ENCODE measurements around the gene FCGR3B. TPM values are rescaled to one million over a fixed set of nuclear protein-coding genes. Genes with fewer than 3 reads are reported as not detected.
"Not testable (repeated sequence)": the region's sequence is repeated elsewhere in the genome, so short reads cannot be mapped to it uniquely, and the experiment has no call there.

FCGR3B gene
- total RNA-seq, 1 experiment from 2014 or later, result not detected

DNA sequence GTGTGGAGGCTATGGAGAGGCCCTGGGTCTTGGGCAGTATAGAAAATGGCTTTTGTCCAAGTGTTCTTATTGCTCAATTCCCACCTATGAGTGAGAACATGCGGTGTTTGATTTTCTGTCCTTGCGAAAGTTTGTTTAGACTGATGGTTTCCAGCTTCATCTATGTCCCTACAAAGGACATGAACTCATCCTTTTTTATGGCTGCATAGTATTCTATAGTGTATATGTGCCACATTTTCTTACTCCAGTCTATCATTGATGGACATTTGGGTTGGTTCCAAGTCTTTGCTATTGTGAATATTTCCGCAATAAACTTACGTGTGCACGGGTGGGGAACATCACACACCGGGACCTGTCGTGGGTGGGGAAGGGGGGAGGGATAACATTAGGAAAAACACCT, 10.6 kb downstream of the FCGR3B start:
- DNase-seq (ENCODE audit: unreplicated experiment), result peak; percentile 62
- intact Hi-C loops (cut with micrococcal nuclease); H3K36me3 Mint-ChIP-seq (ENCODE audit: insufficient read depth, unreplicated experiment); H3K27ac Mint-ChIP-seq (ENCODE audit: low read depth, unreplicated experiment); BruUV-seq (replicated peaks); H3K9me3 Mint-ChIP-seq (ENCODE audit: unreplicated experiment); H3K27me3 Mint-ChIP-seq (ENCODE audit: insufficient read depth, unreplicated experiment); H3K4me1 Mint-ChIP-seq (ENCODE audit: insufficient read depth, unreplicated experiment): not testable (repeated sequence)
- CTCF ChIA-PET, result interaction anchor here (1.1 to 1.6 kb wide), 3 partner anchors 107 to 118 kb away, joined by 3 to 4 read pairs (median 4); no protein-coding TSS in a partner anchor
- POLR2A ChIA-PET, result interaction anchor here (1.4 to 3.1 kb wide), 5 partner anchors 8 to 230 kb away, joined by 3 to 22 read pairs (median 11); partner anchors contain the start of gene HSPA6
- peak overlapping the region; percentile 90 for H3K4me3 Mint-ChIP-seq (ENCODE audit: unreplicated experiment)

- H3K9me3 Mint-ChIP-seq (ENCODE audit: unreplicated experiment); POLR2A ChIA-PET; H3K27me3 Mint-ChIP-seq (ENCODE audit: insufficient read depth, unreplicated experiment); H3K36me3 Mint-ChIP-seq (ENCODE audit: insufficient read depth, unreplicated experiment); CTCF ChIA-PET; H3K27ac Mint-ChIP-seq (ENCODE audit: low read depth, unreplicated experiment); intact Hi-C loops (cut with micrococcal nuclease); H3K4me1 Mint-ChIP-seq (ENCODE audit: insufficient read depth, unreplicated experiment); BruUV-seq (replicated peaks); H3K4me3 Mint-ChIP-seq (ENCODE audit: unreplicated experiment); DNase-seq (ENCODE audit: unreplicated experiment): not testable (repeated sequence)
Observed at GRCh38 chr1:161618517-161618916, 12.5 kb downstream of the FCGR3B start.

GRCh38 chr1:161616417-161616816, 14.6 kb downstream of the FCGR3B start:
- not testable (repeated sequence) for H3K27me3 Mint-ChIP-seq (ENCODE audit: insufficient read depth, unreplicated experiment); BruUV-seq (replicated peaks); H3K9me3 Mint-ChIP-seq (ENCODE audit: unreplicated experiment)

DNA sequence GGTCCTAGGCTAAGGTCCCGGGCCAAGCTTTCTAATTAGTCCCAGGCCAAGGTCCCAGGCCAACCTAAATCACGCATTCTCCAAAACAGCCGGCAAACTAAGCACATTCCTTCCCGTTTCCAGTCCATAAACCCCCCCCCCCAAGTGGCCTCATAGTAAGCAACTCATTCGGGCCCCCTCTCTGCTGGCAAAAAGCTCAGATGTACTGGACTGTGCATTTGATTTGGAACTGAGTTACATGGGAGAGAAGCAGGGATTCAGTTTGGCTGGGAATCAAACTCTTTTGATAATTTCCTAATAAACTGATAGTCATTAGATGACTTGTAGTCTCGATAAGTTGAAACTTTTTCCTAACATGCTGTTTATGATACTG, 17.8 kb downstream of the FCGR3B start:
- H3K4me1 Mint-ChIP-seq (ENCODE audit: insufficient read depth, unreplicated experiment); BruUV-seq (replicated peaks); H3K27me3 Mint-ChIP-seq (ENCODE audit: insufficient read depth, unreplicated experiment); CTCF ChIA-PET; H3K9me3 Mint-ChIP-seq (ENCODE audit: unreplicated experiment): not testable (repeated sequence)
- intact Hi-C loops (cut with micrococcal nuclease), result loop anchor here (2.0 kb wide), 1 partner anchor 82 kb away; no protein-coding TSS in a partner anchor
- peaks cover 14% of the 10 kb centered on the region for H3K36me3 Mint-ChIP-seq (ENCODE audit: insufficient read depth, unreplicated experiment)
- peak overlapping the region; percentile 89 for H3K4me3 Mint-ChIP-seq (ENCODE audit: unreplicated experiment)
- DNase-seq (ENCODE audit: unreplicated experiment), result peak; percentile 9
- H3K27ac Mint-ChIP-seq (ENCODE audit: low read depth, unreplicated experiment), result peak overlapping the region; percentile 91
- POLR2A ChIA-PET, result interaction anchor here (0.6 to 1.8 kb wide), 6 partner anchors 8 to 787 kb away, joined by 3 to 22 read pairs (median 6); partner anchors contain the start of gene DUSP12

More at GRCh38 chr1:161616417-161616816, 14.6 kb downstream of the FCGR3B start:
- H3K27ac Mint-ChIP-seq (ENCODE audit: low read depth, unreplicated experiment); POLR2A ChIA-PET; DNase-seq (ENCODE audit: unreplicated experiment); intact Hi-C loops (cut with micrococcal nuclease); H3K4me1 Mint-ChIP-seq (ENCODE audit: insufficient read depth, unreplicated experiment); CTCF ChIA-PET; H3K4me3 Mint-ChIP-seq (ENCODE audit: unreplicated experiment): not testable (repeated sequence)
- peaks cover 20% of the 10 kb centered on the region for H3K36me3 Mint-ChIP-seq (ENCODE audit: insufficient read depth, unreplicated experiment)

DNA sequence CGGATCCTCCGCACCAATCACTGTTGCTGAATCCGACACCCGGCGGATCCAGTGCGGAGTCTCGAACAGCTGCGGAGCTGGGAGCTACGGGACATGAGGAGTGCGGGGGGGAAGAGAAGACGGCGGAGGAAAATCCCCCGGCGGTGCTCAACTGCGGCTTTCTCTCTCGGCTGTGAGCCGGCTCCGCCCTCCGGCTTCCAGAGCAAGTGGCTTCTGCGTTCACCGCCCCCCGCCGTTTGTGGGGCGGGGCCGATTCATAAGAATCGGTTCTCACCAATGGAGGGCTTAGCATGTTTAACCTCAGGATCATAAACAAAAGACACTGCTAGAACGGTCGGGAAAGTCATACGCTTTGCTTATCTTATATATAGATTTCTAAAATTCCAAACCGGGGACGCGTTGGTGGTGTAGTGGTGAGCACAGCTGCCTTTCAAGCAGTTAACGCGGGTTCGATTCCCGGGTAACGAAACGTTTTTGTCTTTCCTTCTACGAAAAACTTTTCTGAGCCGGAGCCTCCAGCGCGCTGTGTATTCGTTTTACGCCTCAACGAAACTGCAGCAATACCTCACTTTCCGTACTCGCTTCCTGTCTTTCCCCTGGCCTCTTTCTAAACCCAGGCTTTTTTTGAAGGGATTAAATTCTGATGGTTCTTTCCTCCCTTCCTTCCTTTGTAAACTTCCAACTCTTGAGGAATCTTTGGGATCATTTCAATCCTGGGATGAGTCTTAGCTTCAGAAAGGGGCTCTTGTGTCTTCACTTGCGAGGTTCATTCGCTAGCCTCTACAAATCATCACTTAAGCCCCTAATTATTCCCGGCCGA, 18.4 kb downstream of the FCGR3B start:
- ChIA-PET CTCF (interaction anchor here (0.6 to 1.2 kb wide), 3 partner anchors 83 to 172 kb away, joined by 3 to 4 read pairs (median 4); no protein-coding TSS in a partner anchor), POLR2A (interaction anchor here (0.6 to 1.8 kb wide), 10 partner anchors 9 to 787 kb away, joined by 3 to 22 read pairs (median 4); partner anchors contain the start of genes ATF6 and DUSP12)
- not testable (repeated sequence) for H3K9me3 Mint-ChIP-seq (ENCODE audit: unreplicated experiment); H3K27me3 Mint-ChIP-seq (ENCODE audit: insufficient read depth, unreplicated experiment); BruUV-seq (replicated peaks); H3K4me1 Mint-ChIP-seq (ENCODE audit: insufficient read depth, unreplicated experiment)
- peak; percentile 99 for DNase-seq (ENCODE audit: unreplicated experiment)
- peak overlapping the region; percentile 91 for H3K27ac Mint-ChIP-seq (ENCODE audit: low read depth, unreplicated experiment)
- intact Hi-C loops (cut with micrococcal nuclease), result loop anchor here (1.0 to 2.0 kb wide), 2 partner anchors 9 to 82 kb away; no protein-coding TSS in a partner anchor
- peaks cover 14% of the 10 kb centered on the region for H3K36me3 Mint-ChIP-seq (ENCODE audit: insufficient read depth, unreplicated experiment)
- peak overlapping the region; percentile 89 for H3K4me3 Mint-ChIP-seq (ENCODE audit: unreplicated experiment)

DNA sequence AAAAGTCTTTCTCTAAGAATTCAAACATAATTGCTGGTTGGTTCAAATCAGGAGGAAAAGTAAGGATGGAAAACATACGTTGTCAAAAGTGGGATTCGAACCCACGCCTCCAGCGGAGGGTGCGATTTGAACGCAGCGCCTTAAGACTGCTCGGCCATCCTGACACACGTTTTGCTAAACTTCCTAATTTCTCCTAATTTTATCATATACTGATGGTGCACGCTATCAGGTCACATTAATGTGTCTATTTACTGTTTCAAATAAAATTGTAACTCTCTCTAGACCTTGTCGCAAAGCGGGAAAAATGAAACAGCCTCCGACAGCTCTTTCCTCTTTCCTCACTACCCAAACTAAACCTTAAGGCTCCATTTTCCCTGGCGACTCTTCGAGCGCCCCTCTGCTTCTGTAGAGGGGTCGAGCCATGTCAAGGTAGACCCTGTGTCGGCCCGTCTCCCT, 19.1 kb downstream of the FCGR3B start:
- TSS peak; percentile 66 for BruUV-seq (replicated peaks)
- CTCF ChIA-PET, result interaction anchor here (0.6 to 1.2 kb wide), 4 partner anchors 48 to 171 kb away, joined by 3 to 4 read pairs (median 4); no protein-coding TSS in a partner anchor
- POLR2A ChIA-PET, result interaction anchor here (0.6 to 1.8 kb wide), 8 partner anchors 9 to 156 kb away, joined by 3 to 22 read pairs (median 5); partner anchors contain the start of genes ATF6 and DUSP12
- peak; percentile 58 for DNase-seq (ENCODE audit: unreplicated experiment)
- not testable (repeated sequence) for H3K4me1 Mint-ChIP-seq (ENCODE audit: insufficient read depth, unreplicated experiment); H3K27me3 Mint-ChIP-seq (ENCODE audit: insufficient read depth, unreplicated experiment); H3K9me3 Mint-ChIP-seq (ENCODE audit: unreplicated experiment)
- intact Hi-C loops (cut with micrococcal nuclease), result loop anchor here (1.0 to 2.0 kb wide), 3 partner anchors 9 to 89 kb away; no protein-coding TSS in a partner anchor
- Mint-ChIP-seq H3K27ac (ENCODE audit: low read depth, unreplicated experiment) (peak overlapping the region; percentile 91), H3K36me3 (ENCODE audit: insufficient read depth, unreplicated experiment) (peaks cover 14% of the 10 kb centered on the region), H3K4me3 (ENCODE audit: unreplicated experiment) (peak overlapping the region; percentile 89)

DNA sequence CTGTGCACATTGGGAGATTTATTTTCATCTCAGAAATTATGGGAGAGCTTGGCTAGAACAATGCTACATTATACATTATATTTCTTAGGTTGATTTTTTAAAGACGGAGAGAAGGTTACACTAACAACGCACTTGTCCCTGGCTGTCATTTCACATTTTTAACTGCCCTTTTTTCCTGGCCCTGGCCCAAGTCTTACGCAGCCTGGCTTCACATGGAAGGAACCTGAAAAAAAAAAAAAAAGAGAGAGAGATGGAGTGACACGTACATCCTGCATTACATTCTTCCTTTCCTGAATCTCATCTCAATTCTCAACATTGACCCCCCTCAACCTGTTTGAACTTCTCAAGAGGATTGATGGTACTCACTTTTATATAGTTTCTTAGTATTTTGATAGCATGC, 20.8 kb downstream of the FCGR3B start:
- DNase-seq (ENCODE audit: unreplicated experiment), result peak; percentile 16
- CTCF ChIA-PET, result interaction anchor here (1.2 kb wide), 1 partner anchor 79 kb away, joined by 3 read pairs; no protein-coding TSS in a partner anchor
- BruUV-seq (replicated peaks), result not testable (repeated sequence)

GRCh38 chr1:161606541-161607336, 24.2 kb downstream of the FCGR3B start:
- H3K9me3 Mint-ChIP-seq (ENCODE audit: unreplicated experiment); POLR2A ChIA-PET; intact Hi-C loops (cut with micrococcal nuclease); BruUV-seq (replicated peaks); H3K27ac Mint-ChIP-seq (ENCODE audit: low read depth, unreplicated experiment); CTCF ChIA-PET; H3K27me3 Mint-ChIP-seq (ENCODE audit: insufficient read depth, unreplicated experiment); H3K4me3 Mint-ChIP-seq (ENCODE audit: unreplicated experiment); H3K4me1 Mint-ChIP-seq (ENCODE audit: insufficient read depth, unreplicated experiment); DNase-seq (ENCODE audit: unreplicated experiment); H3K36me3 Mint-ChIP-seq (ENCODE audit: insufficient read depth, unreplicated experiment): not testable (repeated sequence)

More for the DNA sequence above, 20.8 kb downstream of the FCGR3B start:
- H3K4me3 Mint-ChIP-seq (ENCODE audit: unreplicated experiment); H3K27me3 Mint-ChIP-seq (ENCODE audit: insufficient read depth, unreplicated experiment); POLR2A ChIA-PET; H3K4me1 Mint-ChIP-seq (ENCODE audit: insufficient read depth, unreplicated experiment); H3K9me3 Mint-ChIP-seq (ENCODE audit: unreplicated experiment); H3K27ac Mint-ChIP-seq (ENCODE audit: low read depth, unreplicated experiment): not testable (repeated sequence)
- H3K36me3 Mint-ChIP-seq (ENCODE audit: insufficient read depth, unreplicated experiment), result peaks cover 14% of the 10 kb centered on the region
- intact Hi-C loops (cut with micrococcal nuclease), result loop anchor here (2.0 kb wide), 1 partner anchor 87 kb away; no protein-coding TSS in a partner anchor

Data from MCF 10A (cell line).